GM12874 (cell line): ENCODE measurements around the gene VSIG10L.

ENCODE experiments used
- TF ChIP-seq, protein P1 (sequence below): IDR thresholded peaks from 2 replicates; pipeline ENCODE4 v1.5.1; 2011; ENCODE audit warnings: low read depth, mild to moderate bottlenecking, control low read depth, low read length, moderate library complexity; ENCODE audit not compliant: insufficient read depth

The VSIG10L gene

DNA sequence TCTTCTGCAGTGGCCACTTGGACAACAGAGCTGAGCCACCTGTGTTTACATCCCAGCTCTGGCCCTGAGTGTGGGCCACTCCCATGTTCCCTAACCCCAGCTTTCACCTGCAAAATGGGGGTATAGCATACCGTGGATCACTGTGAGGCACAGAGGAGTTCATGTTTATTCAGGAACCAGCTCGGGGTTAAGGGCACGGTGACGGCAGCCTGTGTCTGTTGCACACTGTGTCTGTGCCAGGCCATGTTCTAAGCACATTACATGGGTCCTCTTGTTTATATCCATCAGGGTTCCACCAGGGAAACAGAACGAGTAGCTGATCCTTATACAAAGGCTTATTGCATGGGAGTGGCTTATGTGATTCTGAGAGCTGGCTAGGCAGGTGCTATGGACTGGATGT is 44.5 kb downstream of the VSIG10L start:
- TF ChIP-seq, protein P1, sequence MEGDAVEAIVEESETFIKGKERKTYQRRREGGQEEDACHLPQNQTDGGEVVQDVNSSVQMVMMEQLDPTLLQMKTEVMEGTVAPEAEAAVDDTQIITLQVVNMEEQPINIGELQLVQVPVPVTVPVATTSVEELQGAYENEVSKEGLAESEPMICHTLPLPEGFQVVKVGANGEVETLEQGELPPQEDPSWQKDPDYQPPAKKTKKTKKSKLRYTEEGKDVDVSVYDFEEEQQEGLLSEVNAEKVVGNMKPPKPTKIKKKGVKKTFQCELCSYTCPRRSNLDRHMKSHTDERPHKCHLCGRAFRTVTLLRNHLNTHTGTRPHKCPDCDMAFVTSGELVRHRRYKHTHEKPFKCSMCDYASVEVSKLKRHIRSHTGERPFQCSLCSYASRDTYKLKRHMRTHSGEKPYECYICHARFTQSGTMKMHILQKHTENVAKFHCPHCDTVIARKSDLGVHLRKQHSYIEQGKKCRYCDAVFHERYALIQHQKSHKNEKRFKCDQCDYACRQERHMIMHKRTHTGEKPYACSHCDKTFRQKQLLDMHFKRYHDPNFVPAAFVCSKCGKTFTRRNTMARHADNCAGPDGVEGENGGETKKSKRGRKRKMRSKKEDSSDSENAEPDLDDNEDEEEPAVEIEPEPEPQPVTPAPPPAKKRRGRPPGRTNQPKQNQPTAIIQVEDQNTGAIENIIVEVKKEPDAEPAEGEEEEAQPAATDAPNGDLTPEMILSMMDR = no peak

DNA sequence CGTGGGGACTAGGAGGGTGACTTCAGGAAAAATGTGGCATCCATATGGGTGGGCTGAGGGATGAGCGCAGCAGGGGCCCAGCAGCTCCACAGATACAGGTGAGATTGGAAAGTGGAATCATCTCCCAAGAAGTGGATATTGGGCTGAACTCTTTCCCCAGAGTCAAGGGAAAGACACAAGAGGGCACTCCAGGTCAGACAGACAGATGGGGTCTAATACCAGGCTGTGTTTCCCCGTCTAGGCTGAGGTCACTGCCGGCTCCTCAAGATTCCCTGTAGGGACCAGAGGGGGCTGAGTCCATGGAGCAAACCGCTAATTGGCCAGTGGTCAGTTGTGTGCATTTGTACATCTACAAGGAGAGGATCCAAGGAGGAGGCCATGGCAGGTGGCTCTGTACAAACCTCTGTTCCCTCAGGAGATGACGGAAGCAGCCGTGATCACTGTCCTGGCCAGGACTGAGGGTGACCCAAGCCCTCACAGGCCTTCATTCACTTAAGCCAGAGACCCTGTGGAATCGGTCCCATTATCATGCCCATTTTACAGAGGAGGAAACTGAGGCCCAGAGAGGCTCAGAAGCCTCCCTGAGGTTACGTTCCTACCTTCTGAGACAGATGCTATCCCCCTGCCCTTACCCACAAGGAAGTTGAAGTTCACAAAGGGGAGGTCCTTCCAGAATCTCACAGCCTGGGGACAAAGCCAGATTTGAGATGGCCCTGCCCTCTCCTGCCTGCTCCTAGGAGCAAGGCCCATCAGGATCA is 45.4 kb downstream of the VSIG10L start:
- TF ChIP-seq, protein P1 = no peak

DNA sequence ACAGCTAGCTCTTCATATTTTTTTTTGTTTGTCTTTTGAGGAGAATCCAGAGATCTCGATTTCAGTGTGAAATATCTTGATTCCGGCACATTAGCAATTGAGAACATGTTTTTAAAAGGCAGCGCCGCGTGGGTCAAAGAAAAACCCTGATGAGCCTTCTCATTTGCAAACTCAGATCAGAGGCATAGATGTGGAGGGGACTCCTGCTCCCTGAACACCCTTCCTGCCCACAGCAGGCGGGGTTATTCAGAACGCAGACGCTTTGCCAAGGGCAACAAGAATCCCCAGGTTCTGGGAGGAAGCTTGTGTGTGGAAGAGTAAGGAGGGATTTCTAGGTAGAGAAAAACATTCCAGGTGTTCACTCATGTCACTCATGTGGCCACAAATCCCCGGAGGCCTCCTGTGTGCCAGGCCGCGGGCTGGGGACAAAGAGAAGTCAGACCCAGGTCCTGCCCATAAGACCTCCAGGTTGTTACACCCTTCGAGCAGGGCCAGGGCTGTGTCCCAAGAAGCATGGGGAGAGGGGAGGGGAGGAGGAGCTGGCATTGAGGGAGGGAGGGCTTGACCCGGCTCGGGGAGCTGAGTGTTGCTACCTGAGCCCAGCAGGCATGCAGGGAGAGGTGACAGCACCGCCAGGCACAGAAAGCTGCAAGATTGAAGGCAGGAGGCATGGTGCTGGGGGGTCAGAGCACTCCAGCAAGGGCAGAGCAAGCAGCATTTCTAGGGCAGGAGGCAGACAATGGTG is 46.4 kb downstream of the VSIG10L start:
- TF ChIP-seq, protein P1 = no peak

DNA sequence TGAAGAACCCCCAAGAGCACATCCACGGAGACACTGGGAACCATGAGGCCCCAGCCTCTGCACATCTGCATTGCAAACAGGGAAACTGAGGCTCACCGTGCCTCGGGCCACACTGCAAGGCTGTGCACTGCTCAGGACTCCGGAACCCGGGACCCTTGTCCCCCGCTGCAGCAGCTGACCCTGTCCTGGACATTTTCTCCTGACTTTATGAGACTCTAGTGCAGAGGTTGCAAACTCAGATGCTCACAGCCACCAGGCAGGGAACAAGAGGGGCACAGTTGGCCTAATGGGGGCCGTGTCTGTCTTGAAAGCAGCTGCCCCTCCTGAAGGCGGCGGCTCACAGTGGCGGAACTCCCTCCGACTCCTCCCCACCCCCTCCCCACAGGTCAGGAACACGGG is 47.0 kb downstream of the VSIG10L start:
- TF ChIP-seq, protein P1 = no peak

DNA sequence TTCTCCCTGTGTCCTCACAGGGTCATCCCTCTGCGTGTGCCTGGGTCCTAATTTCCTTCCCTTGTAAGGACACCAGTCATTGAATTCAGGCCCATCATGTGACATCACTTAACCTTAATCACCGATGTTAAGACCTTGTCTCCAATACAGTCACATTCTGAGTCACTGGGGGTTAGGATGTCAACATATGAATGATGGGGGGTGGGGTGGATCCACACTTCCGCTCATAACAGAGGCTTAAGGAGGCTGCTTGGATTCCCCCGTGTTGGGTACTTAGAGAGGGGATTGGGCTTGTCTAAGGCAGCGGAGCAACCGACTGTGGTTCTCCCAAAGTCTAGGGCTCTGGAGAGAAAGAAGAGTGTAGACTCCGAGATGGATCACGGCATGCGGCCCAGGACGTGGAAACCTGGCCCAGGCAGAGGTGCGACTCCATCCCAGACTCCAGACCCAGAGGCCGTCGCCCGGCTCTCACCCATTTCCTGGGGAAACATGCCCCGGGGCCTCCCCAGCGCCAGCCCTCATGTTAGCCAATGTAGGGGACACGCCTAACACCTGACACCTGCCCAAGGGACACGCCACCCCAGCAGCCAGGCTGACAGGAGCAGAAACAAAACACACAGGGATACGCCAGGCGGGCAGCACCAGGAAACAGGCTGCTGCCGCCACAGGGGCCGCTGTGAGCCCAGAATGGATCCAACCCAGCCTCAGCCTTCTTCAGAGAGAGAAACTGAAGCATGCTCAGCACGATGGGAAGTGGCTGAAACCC is 47.5 kb downstream of the VSIG10L start:
- TF ChIP-seq, protein P1 = no peak

DNA sequence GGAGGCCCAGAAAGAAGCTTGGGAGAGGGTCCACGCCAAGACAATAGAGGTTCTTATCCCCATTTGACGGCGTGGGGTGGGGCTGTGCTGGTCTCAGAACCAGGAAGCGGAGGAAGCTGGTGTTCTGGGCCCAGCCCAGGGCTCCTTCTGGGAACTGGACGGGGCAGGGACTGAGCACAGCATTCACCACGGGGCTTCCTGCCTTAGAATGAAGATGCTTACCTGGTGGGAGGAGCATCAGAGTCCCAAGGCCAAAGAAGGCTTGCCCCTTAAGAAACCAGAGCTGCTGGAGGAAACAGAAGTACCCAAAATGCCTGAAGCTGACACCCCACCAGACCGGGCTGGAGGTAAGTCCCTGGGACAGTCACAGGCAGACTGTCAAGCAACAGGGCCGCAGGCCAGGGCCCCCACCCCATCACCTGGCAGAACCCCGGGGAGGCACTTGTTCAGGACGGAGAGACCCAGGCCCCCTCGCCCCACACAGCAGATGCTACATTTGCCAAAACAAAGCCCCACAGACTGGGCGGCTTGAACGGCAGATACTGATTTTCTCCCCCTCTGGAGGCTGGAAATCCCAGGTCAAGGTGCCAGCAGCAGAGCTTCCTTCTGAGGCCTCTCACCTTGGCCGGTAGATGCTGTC is 48.2 kb downstream of the VSIG10L start:
- TF ChIP-seq, protein P1 = no peak

DNA sequence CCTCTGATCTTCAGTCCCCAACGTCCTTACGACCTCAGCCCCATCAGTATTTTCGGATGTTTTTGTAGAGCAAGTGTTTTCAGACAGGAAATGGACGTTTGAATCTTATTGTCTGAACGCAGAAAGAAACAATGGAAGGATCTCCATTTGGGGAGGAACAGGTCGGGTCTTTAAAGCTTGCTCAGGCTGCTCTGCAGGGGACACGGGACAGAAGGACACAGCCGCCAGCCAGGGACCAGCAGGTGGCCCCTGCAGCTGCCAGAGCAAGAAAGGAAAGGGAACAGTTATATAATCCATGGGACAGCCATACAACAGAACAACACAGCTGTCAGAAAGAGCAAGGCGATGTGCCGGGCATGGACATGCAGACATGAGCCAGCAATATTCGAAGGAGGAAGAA is 49.0 kb downstream of the VSIG10L start:
- TF ChIP-seq, protein P1 = no peak
